PC-9 (cell line): ENCODE data around the gene MYBPH.

Experiments
- CTCF ChIP-seq: fragments of 200-600 bp; sonication (generic); conservative IDR thresholded peaks from 2 replicates; pipeline ENCODE4 v1.6.1; 2017; ENCODE audit warnings: mixed run types, antibody characterized with exemption, mild to moderate bottlenecking, moderate library complexity
- EZH2 ChIP-seq: fragments of 200-600 bp; sonication (generic); IDR thresholded peaks from 2 replicates; pipeline ENCODE4 v1.8.0; 2017; ENCODE audit warnings: antibody characterized with exemption, low read depth

- TF ChIP-seq CTCF: no peak
- no peak for TF ChIP-seq EZH2
These were observed 828 bp upstream of the MYBPH start for GRCh38 chr1:203176273-203177035.
